A549 (cell line): Measurements from ENCODE around the gene DHX29. TPM values are rescaled to one million over a fixed set of nuclear protein-coding genes. Genes with fewer than 3 reads are reported as not detected.
A peak's percentile ranks its signal among the peaks of the same experiment; 100 is the strongest.

ENCODE experiments used
- ATAC-seq, 2 experiments: fragments of 200-7000 bp in 1 of 2; fragments of >200 bp in 1 of 2; cut with Nextera tagmentation in 1 of 2; cut with Tn5 transposase in 1 of 2; 3 replicates each; pipeline versions ENCODE4 v1.8.0 to v1.9.1; 2018 to 2020; ENCODE audit warnings: mild to moderate bottlenecking in 1 of 2, moderate library complexity in 1 of 2
- CTCF ChIA-PET: fragments of 300-600 bp; sonication (Branson Sonifier 250); formaldehyde crosslinking; extraction: SDS; loops from one replicate; lab custom pipeline; 2021; ENCODE audit warnings: antibody characterized with exemption, inconsistent platforms; lab: Yijun Ruan, JAX
- POLR2A ChIA-PET: fragments of 350-600 bp; formaldehyde crosslinking; extraction: SDS; loops from one replicate; lab custom pipeline; 2021; ENCODE audit warnings: antibody characterized with exemption, inconsistent platforms; lab: Yijun Ruan, JAX
- DNase-seq, 2 experiments: peaks; one replicate each; pipeline versions ENCODE4 v3.0.0 to v3.0.0-alpha.2; 2011 to 2016; ENCODE audit warnings: low read depth in 1 of 2, low spot score in 1 of 2
- FAIRE-seq: peaks from 2 replicates; lab custom pipeline; 2011; peaks lifted over from hg19 to GRCh38; lab: Jason Lieb, UNC
- H3K27ac ChIP-seq, 2 experiments: fragments of >200 bp; sonication (Bioruptor Twin); formaldehyde crosslinking; 3 replicates each; pipeline ENCODE4 v1.5.1; 2016 to 2017
- H3K4me1 ChIP-seq: fragments of >200 bp; sonication (Bioruptor Twin); formaldehyde crosslinking; 3 replicates; pipeline ENCODE4 v1.6.1; 2016
- H3K4me2 ChIP-seq: fragments of >200 bp; sonication (Bioruptor Twin); formaldehyde crosslinking; 3 replicates; pipeline ENCODE4 v1.6.1; 2016
- H3K4me3 ChIP-seq: fragments of >200 bp; sonication (Bioruptor Twin); formaldehyde crosslinking; 3 replicates; pipeline ENCODE4 v1.5.1; 2016
- H3K9me3 ChIP-seq: fragments of >200 bp; sonication (Bioruptor Twin); formaldehyde crosslinking; 3 replicates; pipeline ENCODE4 v1.6.1; 2016
- CTCF ChIP-seq: fragments of >200 bp; sonication (Bioruptor Twin); formaldehyde crosslinking; IDR thresholded peaks from 3 replicates; pipeline ENCODE4 v1.5.1; 2016
- E2F6 ChIP-seq: IDR thresholded peaks from 2 replicates; pipeline ENCODE4 v1.6.1; 2012; ENCODE audit warnings: low read depth, borderline replicate concordance
- HMGXB4 ChIP-seq: fragments of 250-450 bp; sonication (Bioruptor Pico); IDR thresholded peaks from 2 replicates; pipeline ENCODE4 v1.5.0; 2021; ENCODE audit warnings: mild to moderate bottlenecking, moderate library complexity, borderline replicate concordance
- HOXB13 ChIP-seq: fragments of 250-450 bp; sonication (Bioruptor Pico); IDR thresholded peaks from 2 replicates; pipeline ENCODE4 v1.5.0; 2020; ENCODE audit warnings: low read depth, mild to moderate bottlenecking, moderate library complexity
- HOXB5 ChIP-seq: fragments of 250-450 bp; sonication (Bioruptor Pico); IDR thresholded peaks from 2 replicates; pipeline ENCODE4 v1.5.0; 2020; ENCODE audit warnings: mild to moderate bottlenecking, moderate library complexity
- JUN ChIP-seq, 2 experiments: fragments of >200 bp; sonication (Bioruptor Twin); formaldehyde crosslinking; IDR thresholded peaks; 2 replicates in 1 of 2; 3 replicates in 1 of 2; pipeline ENCODE4 v1.6.1; 2016 to 2017
- MAX ChIP-seq: IDR thresholded peaks from 2 replicates; pipeline ENCODE4 v1.6.1; 2012
- PHF8 ChIP-seq: fragments of 200-600 bp; sonication (generic); IDR thresholded peaks from 2 replicates; pipeline ENCODE4 v1.6.1; 2016; ENCODE audit warnings: low read depth, mild to moderate bottlenecking, antibody characterized with exemption, moderate library complexity, borderline replicate concordance
- RAD21 ChIP-seq, 2 experiments: fragments of >200 bp in 1 of 2; sonication (Bioruptor Twin) in 1 of 2; formaldehyde crosslinking in 1 of 2; IDR thresholded peaks in 1 of 2; conservative IDR thresholded peaks in 1 of 2; 2 replicates in 1 of 2; 3 replicates in 1 of 2; pipeline ENCODE4 v1.6.1; 2012 to 2018; ENCODE audit warnings: inconsistent platforms in 1 of 2
- REST ChIP-seq: fragments of 200-600 bp; sonication (generic); IDR thresholded peaks from 2 replicates; pipeline ENCODE4 v1.6.1; 2016; ENCODE audit warnings: antibody characterized with exemption, mild to moderate bottlenecking, moderate library complexity
- RFX5 ChIP-seq: fragments of 450-650 bp; IDR thresholded peaks from 2 replicates; pipeline ENCODE4 v1.7.1; 2014; ENCODE audit warnings: antibody characterized with exemption, mild to moderate bottlenecking, moderate library complexity
- RNF2 ChIP-seq: fragments of 200-600 bp; sonication (generic); IDR thresholded peaks from 2 replicates; pipeline ENCODE4 v1.6.1; 2016; ENCODE audit warnings: low read depth, mild to moderate bottlenecking, antibody characterized with exemption, moderate library complexity, borderline replicate concordance
- ZFP36 ChIP-seq: fragments of 450-650 bp; IDR thresholded peaks from 2 replicates; pipeline ENCODE4 v1.6.1; 2014; ENCODE audit warnings: borderline replicate concordance; ENCODE audit not compliant: partially characterized antibody
- WGBS: methylation state at CpG from one replicate; pipeline ENCODE4 v1.1.6; 2017; ENCODE audit errors: missing lambda C conversion rate; 5-methylcytosine and 5-hydroxymethylcytosine counted together
- polyA plus RNA-seq, 4 experiments: library from polyadenylated mRNA; depleted of rRNA in 3 of 4; stranded (reverse); fragments of >200 nt; fragmentation: RNase III in 1 of 4; extraction: RNeasy Plus Mini Kit Qiagen cat#74134 plus additional on column Dnase treatment in 1 of 4; gene quantifications; 2 replicates in 3 of 4; 3 replicates in 1 of 4; pipeline ENCODE4 v1.2.3, GENCODE V29; 2011 to 2017

Gene DHX29
- polyA plus RNA-seq, 2 of the 4 experiments (the other 2 are of a cell fraction) = 12.3 to 25.4 TPM

- peak; percentile 84 to 88 for DNase-seq
- Histone ChIP-seq H3K4me2 (peak within 1 kb of the TSS; percentile 86), H3K9me3 (no peaks in the 10 kb centered on the region), H3K4me1 (0 out of 3 replicates have a peak, but pooled peaks cover 8% of the 10 kb centered on the region), H3K4me3 (peak within 1 kb of the TSS; percentile 55), H3K27ac (peak within 1 kb of the TSS; percentile 64 to 90)
- 0 out of 2 replicates have a peak, but pooled peaks have one; percentile 58 for TF ChIP-seq HMGXB4 (CRISPR knock-in tag)
- TF ChIP-seq RAD21 (conservative IDR thresholded peaks at IDR 0.05 in 1 of 2, IDR thresholded peaks at IDR 0.05 in 1 of 2) = peak in 1 of 2 experiments; percentile 35; a peak in 1 of 5 replicates
- no peak for TF ChIP-seq HOXB13 (CRISPR knock-in tag)
- TF ChIP-seq E2F6 = peak; percentile 88
- peak; percentile 44; the same call in 2 of the 3 replicates for TF ChIP-seq CTCF
- 0 out of 2 replicates have a peak, but pooled peaks have one; percentile 24 for TF ChIP-seq PHF8
- peak; percentile 19 for TF ChIP-seq ZFP36
- TF ChIP-seq RNF2 = 0 out of 2 replicates have a peak, but pooled peaks have one; percentile 20
- TF ChIP-seq RFX5 = no peak
- TF ChIP-seq MAX = peak; percentile 62
- peak; percentile 13 to 45; a peak in 1 of 5 replicates for TF ChIP-seq JUN (IDR thresholded peaks at IDR 0.05)
- TF ChIP-seq HOXB5 = 0 out of 2 replicates have a peak, but pooled peaks have one; percentile 9
- TF ChIP-seq REST = no peak
- 0% methylated on average over 31 of the region's 80 CpGs for WGBS
- ATAC-seq = peak; percentile 87 to 88
- ChIA-PET POLR2A (no interaction called here), CTCF (interaction anchor here (0.8 to 4.8 kb wide), 21 partner anchors 9 to 1240 kb away, joined by 3 to 57 read pairs (median 5); no protein-coding TSS in a partner anchor)
- no peak for FAIRE-seq
Measured at GRCh38 chr5:55226934-55227663, 80.4 kb downstream of the DHX29 start, which contains the start of gene MCIDAS. Gene MCIDAS, minus strand, starts transcription at chr5:55227315. Its CDS starts 177 bp downstream, at chr5:55227138.
